GM19099 (cell line): ENCODE results near the gene CAPN7.

Source experiments
- POLR2A ChIP-seq: IDR thresholded peaks from 3 replicates; pipeline ENCODE4 v1.6.1; 2011; ENCODE audit warnings: low read depth; ENCODE audit not compliant: insufficient read length; ENCODE audit errors: extremely low read depth

CAPN7 gene

DNA sequence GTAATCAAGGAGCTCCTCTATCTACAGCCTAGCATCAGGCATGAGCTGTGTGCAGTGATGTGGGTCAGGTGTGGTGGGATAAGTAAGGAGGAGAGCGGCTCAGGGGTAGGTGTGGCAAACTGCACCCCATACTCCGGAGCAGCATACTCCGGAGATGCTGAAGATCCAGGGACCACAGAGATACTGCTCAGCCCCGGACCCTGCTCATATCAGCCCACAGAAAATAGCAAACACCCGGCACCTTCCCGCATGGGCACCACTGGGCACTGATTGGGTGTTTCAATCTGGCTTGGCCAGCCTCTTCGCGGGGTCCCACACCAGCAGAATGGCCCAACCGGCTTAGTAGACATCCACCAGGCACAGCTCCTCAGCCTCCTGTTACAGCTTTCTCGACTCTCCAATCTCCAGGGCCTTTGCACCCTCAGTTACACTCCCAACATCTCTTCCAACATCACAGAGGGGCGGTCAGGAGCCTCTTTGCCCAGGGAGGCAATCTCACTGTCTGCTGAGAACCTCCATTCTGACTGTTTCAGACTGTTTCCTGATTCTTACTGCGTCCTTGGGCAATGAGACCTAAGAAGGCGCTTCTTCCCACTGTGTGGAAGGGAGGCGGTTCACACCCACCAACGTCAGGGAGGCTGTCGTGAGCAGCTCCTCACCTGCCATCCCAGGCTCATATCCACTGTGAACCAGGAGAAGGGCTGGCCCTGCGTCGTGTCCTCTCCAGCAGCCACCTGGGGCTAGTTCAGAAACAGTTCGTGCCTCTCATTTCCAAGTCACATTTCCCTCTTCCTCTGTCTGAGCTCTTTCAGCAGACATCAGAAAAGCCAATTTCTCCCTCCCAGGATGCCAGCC lies 59.8 kb downstream of the CAPN7 start:
- no peak for TF ChIP-seq POLR2A

DNA sequence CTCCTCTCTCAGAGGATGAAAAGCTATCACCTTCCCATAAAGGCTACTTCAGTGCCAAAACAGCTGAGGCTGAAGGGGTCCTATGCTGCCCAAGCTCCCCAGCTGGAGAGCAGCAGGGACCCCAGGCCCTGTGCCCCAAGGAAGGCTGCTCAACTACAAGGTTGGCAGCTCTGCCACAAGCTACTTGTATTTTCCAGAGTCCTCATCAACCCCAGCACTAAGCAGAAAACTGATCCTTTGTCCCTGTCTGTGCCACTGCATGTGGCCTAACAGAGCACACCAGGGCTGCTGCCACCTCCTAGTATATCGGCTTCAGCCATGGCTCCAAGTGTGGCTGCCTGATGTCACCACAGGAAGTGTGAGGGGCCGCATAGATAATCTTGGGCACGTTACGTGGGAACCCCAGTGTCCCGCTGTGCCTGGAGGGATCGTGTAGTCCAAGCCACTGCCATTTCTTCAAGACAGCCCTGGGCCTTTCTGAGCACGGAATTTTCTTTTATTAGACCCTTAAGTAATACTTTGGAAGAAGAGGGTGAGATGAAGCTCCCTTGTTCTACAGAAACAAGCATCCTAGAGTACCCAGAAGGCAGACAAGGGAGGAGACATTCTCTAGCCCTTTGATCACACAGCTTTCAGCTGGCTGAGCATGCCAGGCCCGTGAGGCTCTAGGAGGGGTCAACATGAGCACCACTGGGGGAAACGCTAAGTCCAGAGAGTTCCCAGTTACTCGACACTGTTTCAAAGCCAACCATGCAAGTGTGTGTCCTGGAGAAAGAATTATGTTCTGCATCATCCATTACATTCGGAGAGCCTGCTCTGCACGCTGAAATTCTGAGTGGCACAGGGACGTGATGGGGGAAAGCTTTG lies 60.7 kb downstream of the CAPN7 start:
- TF ChIP-seq POLR2A, result no peak

DNA sequence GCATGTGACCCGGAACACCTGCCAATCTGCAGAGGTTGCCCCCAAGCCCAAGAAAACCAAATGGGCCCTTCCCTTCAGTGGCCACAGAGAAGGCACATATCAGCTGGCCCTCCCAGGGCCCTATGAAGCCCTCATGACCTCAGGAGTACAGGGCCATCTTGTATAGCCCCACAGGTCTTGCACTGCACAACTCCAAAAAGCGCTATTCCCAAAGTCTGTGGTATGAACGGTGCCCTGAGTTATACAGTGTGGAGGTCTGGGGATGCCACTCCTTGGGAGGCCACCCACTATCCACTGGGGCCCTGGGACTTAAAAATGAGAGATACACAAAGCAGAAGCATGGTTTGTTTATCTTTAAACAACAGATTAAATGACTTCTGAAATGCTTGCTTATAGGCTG lies 61.5 kb downstream of the CAPN7 start:
- TF ChIP-seq POLR2A, result no peak

DNA sequence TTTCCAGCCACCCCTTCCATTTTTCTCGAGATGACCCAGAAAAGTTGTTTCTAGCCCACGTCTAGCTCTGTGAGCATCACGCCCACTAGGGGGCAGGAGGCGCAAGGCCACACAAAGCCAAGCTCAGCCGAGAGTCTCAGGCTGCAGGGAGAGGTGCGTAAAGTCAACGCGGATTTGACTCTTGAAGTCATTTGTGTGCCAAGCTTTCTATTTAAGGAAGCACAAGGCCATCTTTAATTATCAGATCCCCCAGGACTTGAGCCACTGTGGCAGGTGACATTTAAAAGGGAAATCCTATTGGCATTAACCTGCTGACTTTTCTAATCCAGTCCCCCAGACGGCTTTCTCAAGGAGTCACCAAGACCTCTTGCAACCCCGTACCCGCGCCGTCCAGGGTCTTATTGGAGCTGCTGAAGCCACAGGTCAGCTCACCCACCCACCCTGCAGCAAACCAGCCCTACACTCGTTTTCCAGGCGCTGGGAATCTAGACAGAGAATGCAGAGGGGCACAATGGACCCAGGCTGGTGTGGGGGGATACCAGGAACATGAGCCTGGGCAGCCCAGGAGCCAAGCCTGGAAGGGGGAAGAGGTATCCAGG lies 62.1 kb downstream of the CAPN7 start:
- TF ChIP-seq POLR2A, result no peak

DNA sequence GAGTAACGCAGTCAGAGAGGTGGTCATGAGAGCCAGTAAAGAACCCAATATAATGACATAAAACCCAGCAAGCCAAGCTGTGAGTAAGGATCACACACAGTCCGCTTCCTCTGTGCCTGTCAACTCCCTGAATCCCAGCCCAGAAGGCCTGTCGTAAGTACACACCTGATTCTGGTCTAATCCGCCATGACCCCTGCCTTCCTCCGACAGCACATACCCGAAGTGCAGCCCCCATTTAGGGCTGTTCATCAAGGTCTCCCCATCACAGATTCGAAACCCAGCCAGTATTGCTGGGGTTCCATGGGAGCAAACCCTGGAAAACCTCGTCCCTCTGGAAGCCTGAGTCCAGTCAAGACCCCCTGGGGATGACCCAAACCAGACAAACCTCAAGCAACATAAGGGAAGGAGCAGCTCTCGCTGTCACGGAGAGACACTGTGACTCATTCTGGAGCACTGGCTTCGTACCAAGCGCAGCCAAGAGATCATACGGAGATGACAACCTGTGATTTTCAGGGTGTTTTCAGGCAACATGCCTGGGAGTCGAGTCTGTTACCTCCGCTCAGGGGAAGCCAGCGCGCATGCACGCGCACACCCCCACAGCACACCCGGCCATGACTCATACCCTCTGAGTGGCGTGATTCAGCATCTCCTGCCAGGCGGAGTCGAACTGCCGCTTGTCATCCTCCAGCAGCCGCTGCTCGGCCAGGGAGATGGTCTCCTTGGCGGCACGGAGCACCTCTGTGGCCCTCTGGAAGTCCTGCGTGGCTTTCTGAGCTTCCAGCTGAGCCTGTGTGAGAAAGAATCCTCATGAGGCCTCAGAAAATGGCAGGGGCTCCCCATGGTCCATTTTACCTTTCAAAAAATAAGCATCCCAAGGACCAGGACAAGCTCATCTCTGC lies 63.3 kb downstream of the CAPN7 start:
- peak; percentile 49 for TF ChIP-seq POLR2A

DNA sequence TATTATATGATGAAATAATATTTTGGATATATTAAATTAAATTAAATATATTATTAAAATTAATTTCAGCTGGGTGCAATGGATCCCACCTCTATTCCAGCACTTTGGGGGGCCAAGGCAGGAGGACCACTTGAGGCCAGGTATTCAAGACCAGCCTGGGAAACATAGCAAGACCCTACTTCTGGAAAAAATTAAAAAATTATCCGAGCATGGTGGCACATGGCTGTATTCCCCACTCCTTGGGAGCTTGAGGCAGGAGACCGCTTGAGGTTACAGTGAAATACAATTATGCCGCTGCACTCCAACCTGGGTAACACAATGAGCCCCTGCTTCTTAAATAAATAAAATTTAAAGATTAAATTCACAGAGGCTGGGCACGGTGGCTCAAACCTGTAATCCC lies 65.0 kb downstream of the CAPN7 start:
- no peak for TF ChIP-seq POLR2A

DNA sequence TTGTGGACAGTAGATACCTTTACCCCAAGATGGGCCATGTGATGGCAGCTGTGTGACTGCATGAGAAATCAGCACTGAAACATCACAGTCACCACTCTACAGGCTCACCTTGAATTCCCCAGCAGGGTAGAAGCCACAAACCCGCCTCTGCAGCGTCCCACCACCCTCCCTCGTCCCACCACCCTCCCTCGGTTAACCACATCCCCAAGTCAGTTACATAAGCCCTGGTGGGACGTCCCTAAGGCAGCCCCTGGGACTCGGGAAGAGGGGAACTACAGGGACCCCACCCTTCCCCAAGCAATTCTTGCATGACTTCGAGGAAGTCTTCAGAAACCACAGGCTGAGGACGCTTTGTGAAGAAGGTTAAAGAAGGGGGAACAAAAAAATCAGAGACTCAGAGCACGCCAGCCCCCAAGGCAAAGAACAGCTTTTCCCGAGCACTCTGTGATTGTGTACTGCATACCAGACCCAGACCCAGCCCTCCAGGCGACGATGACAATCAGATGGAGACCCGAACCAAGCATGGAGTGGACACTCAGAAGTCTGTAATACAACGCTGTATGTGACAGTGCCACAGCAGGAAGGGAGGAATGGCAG lies 65.8 kb downstream of the CAPN7 start:
- TF ChIP-seq POLR2A, result no peak

DNA sequence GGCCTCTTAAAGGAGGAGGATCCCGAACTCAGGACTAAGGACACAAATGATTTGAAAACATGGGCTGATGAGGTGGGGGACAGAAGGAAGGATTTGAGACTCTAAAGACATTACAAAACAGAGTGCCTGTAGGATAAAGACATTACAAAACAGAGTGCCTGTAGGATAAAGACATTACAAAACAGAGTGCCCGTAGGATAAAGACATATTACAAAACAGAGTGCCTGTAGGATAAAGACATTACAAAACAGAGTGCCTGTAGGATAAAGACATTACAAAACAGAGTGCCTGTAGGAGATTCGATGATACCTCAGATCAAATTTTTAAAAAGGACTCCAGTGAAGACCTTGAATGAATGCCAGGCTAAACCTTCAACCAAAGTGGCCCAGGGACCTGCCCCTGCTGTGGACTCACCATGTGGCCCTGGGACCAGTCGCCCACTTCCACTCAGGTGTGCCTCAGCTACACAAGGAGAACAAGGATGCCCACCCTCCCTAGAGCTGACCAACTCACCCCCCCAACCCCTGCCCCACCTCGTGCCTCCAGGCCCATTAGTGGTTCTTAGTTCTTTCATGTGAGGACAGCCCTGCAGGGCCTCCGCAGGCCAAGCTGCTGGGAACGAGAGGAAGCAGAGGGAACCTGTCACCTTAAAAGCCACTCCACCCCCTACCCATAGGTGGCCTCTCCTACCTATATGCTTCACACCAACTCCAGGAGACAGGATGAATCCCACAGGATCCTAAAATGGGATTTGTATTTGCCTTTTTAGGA lies 66.6 kb downstream of the CAPN7 start:
- TF ChIP-seq POLR2A, result no peak

DNA sequence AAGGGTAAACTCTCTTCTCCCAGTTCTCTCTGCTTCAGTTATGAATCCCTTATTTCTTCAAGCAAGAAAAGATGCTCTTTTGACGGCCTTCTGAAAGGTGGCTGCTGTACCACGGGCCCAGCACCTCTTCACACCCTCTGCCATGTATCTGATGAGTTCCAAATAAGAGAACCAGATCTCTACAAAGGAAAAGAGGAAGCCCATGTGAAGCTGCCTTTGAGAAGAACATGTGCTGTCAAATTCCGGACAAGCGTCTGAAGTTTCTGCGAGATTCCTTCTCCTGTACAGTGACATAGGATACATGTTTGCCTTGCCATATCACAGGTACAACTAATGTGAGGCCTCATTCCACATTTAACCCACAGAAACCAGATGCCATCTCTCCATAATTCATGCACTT lies 67.2 kb downstream of the CAPN7 start:
- no peak for TF ChIP-seq POLR2A

DNA sequence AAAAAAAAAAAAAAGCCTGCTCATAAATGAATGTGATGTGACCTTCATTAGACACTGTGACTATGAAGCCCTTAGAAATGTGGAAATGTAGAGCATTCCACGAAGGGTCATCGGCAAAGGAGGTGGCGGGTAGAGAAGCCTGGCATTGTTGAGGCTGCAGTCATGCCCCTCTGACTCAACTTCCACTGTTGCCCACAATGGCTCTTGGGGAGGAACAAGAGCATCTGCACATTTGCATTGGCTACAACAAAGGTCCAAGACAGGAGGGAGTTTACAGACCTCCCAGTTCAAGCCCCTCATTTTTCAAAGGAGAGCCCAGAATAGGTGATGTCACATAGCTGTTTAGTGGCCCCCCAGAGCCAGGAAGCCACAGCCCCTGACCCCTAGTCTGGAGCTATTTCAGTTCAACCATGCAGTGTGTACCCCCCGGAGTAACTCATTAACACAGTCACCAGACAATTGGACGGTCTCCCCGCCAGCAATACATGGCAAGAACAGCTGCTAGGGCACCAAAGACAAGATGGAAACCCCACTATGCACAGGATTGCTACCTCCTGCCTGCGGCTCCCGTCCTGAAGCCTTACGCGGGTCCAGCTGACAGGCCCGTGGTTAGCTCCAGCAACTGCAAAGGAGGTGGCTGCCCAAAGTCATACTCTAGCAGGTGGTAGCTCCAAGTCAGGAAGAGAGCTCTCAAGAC lies 70.1 kb downstream of the CAPN7 start:
- TF ChIP-seq POLR2A, result no peak

DNA sequence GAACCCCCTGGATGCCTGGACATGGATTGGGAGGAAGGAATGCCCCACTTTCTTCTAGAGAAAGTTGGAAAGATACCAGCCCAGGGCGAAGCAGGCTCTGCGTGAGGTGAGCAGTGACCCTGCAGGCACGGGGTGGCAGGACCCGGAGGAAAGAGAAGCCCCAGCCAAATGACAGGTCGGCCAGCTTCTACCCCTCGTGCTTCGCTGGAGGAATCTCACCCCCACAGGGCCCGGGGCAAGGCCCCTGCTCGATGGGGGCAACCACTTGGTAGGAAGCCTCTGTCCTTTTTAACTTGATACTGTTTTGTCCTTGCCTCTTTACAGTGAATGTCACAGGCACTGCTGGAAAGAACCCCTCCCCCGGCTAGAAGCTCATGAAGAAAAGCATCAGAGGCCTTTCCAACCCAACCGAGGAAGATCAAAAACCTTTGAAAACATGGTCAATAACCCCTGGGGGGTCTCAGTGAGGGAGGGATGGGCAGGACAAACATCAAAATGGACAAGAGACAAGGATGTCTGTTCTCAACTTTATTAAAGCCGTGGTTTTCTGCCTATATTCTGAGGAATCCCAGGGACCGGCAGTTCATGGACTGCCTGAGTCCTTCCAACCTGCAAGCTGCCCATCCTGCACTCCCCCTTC lies 71.9 kb downstream of the CAPN7 start:
- no peak for TF ChIP-seq POLR2A

DNA sequence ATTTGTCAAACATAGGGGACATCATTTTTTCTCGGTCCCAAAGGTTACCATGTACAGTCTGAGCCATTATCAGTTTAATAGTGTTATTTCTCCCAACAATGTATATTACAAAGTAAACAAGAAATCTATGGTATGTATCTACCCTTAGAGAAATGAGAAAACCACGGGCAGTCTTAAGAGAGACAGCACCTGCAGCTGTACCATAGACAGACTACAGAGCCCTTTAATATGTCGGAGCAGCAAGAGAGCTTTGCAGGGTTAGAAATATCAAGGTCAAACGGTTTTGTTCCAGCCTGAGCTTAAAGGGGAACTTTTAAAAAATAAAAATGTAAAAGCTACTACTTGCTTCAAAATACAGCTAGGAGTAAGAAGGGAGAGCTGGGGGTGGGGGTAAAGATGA lies 73.2 kb downstream of the CAPN7 start:
- TF ChIP-seq POLR2A, result no peak
